ENCODE data around the gene ATP13A1. TPM values are rescaled to one million over a fixed set of nuclear protein-coding genes. Genes with fewer than 3 reads are reported as not detected.
A peak's percentile ranks its signal among the peaks of the same experiment; 100 is the strongest.

Gene ATP13A1
- total RNA-seq, 1 donor from 2014 or later: 114 TPM

DNA sequence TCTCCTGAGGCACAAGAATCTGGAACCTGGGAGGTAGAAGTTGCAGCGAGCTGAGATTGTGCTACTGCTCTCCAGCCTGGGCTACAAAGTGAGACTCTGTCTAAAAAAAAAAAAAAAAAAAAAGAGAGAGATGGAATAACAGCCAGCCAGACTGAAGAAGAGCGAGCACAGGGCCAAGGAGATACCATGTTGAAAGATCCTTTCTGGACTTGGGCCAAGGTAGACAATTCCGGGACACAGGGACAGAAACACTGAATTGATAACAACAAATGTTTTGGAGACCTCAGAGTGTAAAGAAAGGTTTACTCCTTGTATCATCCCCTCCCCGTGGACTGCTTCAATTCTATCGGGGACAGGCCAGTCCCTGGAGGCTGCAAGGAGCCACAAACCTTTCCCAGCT, 40.1 kb downstream of the ATP13A1 start:
- Histone ChIP-seq H3K4me1 (peaks cover 16% of the 10 kb centered on the region), H3K4me3 (no peak overlapping the region), H3K36me3 (no peaks in the 10 kb centered on the region), H3K27me3 (no peaks in the 10 kb centered on the region), H3K9me3 (no peaks in the 10 kb centered on the region), H3K27ac (no peak overlapping the region)
- no peak for DNase-seq (ENCODE audit: extremely low spot score in 2 of 2)
- TF ChIP-seq POLR2AphosphoS5 (IDR thresholded peaks at IDR 0.05; ENCODE audit: insufficient read depth in 1 of 2, low read depth in 1 of 2): no peak
- no peak for TF ChIP-seq POLR2A (IDR thresholded peaks at IDR 0.05)
- TF ChIP-seq, protein P1, sequence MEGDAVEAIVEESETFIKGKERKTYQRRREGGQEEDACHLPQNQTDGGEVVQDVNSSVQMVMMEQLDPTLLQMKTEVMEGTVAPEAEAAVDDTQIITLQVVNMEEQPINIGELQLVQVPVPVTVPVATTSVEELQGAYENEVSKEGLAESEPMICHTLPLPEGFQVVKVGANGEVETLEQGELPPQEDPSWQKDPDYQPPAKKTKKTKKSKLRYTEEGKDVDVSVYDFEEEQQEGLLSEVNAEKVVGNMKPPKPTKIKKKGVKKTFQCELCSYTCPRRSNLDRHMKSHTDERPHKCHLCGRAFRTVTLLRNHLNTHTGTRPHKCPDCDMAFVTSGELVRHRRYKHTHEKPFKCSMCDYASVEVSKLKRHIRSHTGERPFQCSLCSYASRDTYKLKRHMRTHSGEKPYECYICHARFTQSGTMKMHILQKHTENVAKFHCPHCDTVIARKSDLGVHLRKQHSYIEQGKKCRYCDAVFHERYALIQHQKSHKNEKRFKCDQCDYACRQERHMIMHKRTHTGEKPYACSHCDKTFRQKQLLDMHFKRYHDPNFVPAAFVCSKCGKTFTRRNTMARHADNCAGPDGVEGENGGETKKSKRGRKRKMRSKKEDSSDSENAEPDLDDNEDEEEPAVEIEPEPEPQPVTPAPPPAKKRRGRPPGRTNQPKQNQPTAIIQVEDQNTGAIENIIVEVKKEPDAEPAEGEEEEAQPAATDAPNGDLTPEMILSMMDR (IDR thresholded peaks at IDR 0.05): no peak
- intact Hi-C loops (cut with DNase I): no loop called here

DNA sequence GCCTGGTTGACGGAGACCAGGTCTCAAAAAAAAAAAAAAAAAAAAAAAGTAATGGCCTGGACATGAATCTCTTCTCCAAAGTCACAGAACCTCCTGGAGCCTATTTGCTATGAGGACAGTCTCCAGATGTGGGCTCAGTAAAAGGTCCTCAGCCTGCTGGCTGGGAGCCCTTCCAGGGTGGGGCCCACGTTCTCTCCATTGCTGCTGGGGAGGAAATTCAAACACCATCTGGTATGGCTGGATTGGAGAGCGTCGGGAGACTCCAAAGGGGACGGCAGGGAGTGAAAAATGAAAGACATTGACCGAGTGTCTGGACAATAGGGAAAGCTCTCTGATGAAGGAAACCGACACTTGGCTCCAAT, 43.6 kb downstream of the ATP13A1 start:
- no peak for DNase-seq (ENCODE audit: extremely low spot score in 2 of 2)
- Histone ChIP-seq H3K27me3 (no peaks in the 10 kb centered on the region), H3K9me3 (no peaks in the 10 kb centered on the region), H3K4me3 (no peak overlapping the region), H3K36me3 (no peaks in the 10 kb centered on the region), H3K27ac (no peak overlapping the region), H3K4me1 (peaks cover 7% of the 10 kb centered on the region)
- TF ChIP-seq, protein P1 (IDR thresholded peaks at IDR 0.05): no peak
- TF ChIP-seq POLR2AphosphoS5 (IDR thresholded peaks at IDR 0.05; ENCODE audit: insufficient read depth in 1 of 2, low read depth in 1 of 2) (no peak), POLR2A (IDR thresholded peaks at IDR 0.05) (no peak)
- intact Hi-C loops (cut with DNase I): no loop called here

DNA sequence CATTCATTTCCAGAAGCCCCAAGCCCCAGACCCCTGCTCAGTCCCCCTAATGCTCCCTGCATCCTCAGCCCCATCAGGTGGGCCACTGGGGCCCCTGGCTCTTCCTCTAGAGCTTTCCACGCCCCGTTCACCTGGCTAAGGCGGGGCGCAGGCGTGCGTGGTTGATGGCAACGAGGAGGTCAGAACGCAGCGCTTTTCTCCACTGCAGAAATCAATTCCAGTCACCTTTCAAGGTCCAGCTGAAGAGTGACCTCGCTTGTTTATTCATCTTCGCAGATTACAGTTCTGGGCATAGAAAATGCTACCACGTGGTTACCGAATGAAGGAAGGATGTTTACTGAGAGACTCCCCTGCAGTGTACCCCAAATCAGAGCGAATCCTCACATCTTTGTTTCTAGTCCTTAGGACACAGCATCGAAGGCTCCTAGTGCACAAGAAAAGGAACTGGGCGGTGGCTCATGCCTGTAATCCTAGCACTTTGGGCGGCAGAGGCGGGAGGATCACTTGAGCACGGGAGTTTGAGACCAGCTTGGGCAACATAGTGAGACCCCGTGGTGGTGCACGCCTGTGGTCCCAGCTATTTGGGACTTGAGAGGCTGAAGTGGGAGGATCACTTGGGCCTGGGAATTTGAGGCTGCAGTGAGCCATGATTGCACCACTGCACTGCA, 44.2 kb downstream of the ATP13A1 start:
- H3K27ac ChIP-seq: no peak overlapping the region
- intact Hi-C loops (cut with DNase I): no loop called here
- TF ChIP-seq POLR2A (IDR thresholded peaks at IDR 0.05) (no peak), POLR2AphosphoS5 (IDR thresholded peaks at IDR 0.05; ENCODE audit: insufficient read depth in 1 of 2, low read depth in 1 of 2) (no peak)
- TF ChIP-seq, protein P1 (IDR thresholded peaks at IDR 0.05): no peak
- DNase-seq (ENCODE audit: extremely low spot score in 2 of 2): no peak
- peaks cover 7% of the 10 kb centered on the region for H3K4me1 ChIP-seq
- H3K4me3 ChIP-seq: peak overlapping the region in 1 of 2 donors; percentile 40
- no peaks in the 10 kb centered on the region for H3K36me3 ChIP-seq
- no peaks in the 10 kb centered on the region for H3K9me3 ChIP-seq
- H3K27me3 ChIP-seq: no peaks in the 10 kb centered on the region

DNA sequence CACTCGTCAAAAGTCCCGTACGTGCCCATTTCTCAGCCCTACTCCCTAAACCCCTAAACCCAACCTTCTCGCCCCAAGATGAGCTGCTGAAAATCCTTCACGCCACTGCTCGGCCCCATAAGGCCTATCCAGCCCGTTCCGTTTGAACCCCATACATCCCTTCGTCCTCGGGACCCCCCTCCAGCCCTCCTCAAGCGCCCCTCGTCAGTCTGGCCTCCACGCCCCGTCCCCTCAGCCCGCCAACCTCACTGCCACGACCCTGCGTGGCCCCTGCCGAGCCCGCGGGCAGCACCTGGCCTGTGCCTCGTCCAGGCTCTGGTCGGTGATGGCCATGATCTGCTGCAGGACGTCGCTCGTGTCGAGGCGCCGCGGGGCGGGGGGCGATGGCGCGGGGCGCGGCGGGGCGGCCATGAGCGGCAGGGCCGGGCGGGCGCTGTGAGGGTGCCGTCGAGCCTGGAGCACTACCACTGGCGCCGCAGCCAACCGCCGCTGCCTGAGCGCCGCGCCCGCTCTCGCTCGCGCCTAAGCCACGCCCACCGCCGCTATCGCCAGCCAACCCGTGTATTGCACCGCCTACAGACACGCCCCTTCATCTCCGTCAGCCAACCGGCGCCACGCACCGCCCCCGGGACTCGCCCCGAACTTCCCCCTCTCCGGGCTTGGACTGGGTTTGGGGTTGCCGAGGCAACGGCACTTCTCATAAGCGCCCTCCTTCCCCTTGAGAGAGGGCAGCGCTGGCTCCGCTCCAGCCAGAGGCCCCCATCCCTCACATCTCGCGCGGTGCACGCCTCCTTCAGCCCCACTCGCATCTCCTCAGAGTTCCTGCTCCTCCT, 45.0 kb downstream of the ATP13A1 start, which contains the start of gene PBX4:
Gene PBX4 (minus strand): TSS at position 469 of the 833 bp plus-strand sequence. CDS start 58 bp downstream, at position 411.
- no peaks in the 10 kb centered on the region for H3K27me3 ChIP-seq
- no peak within 1 kb of the TSS for H3K27ac ChIP-seq
- peak within 1 kb of the TSS; percentile 40 to 45 for H3K4me3 ChIP-seq
- no peaks in the 10 kb centered on the region for H3K9me3 ChIP-seq
- H3K4me1 ChIP-seq: peaks cover 7% of the 10 kb centered on the region
- TF ChIP-seq POLR2A (IDR thresholded peaks at IDR 0.05) (no peak), POLR2AphosphoS5 (IDR thresholded peaks at IDR 0.05; ENCODE audit: insufficient read depth in 1 of 2, low read depth in 1 of 2) (peak in 1 of 2 donors; percentile 42)
- TF ChIP-seq, protein P1 (IDR thresholded peaks at IDR 0.05): no peak
- no peak for DNase-seq (ENCODE audit: extremely low spot score in 2 of 2)
- H3K36me3 ChIP-seq: no peaks in the 10 kb centered on the region
- intact Hi-C loops (cut with DNase I): no loop called here

Data from vagina (tissue), 2 donors.